HG02610 (cell line): ENCODE data around the gene POLR2C.

Source experiments
- ATAC-seq: cut with Tn5 transposase; IDR thresholded peaks from one replicate; pipeline ENCODE4 v1.9.1; 2021; ENCODE audit warnings: mild to moderate bottlenecking, moderate library complexity; ENCODE audit not compliant: unreplicated experiment

POLR2C gene

GRCh38 chr16:57447186-57447962, 15.1 kb upstream of the POLR2C start, which contains the start of the genes CIAPIN1 and COQ9:
CIAPIN1 (minus strand) TSS chr16:57447385; CDS start chr16:57440928, 6,457 bp downstream.
COQ9 (plus strand) TSS chr16:57447479; CDS start chr16:57447506, 27 bp downstream.
- peak; percentile 99 for ATAC-seq

- no peak for ATAC-seq
Measured at GRCh38 chr16:57452021-57452420, 10.5 kb upstream of the POLR2C start.

- ATAC-seq = no peak
Measured at GRCh38 chr16:57462978-57463362, 491 bp downstream of the POLR2C start.

GRCh38 chr16:57464523-57464922, 2.0 kb downstream of the POLR2C start:
- ATAC-seq = no peak

- no peak for ATAC-seq
Measured at GRCh38 chr16:57468346-57468745, 5.9 kb downstream of the POLR2C start.

GRCh38 chr16:57469046-57469445, 6.6 kb downstream of the POLR2C start:
- ATAC-seq = no peak

- no peak for ATAC-seq
Measured at GRCh38 chr16:57469917-57470470, 7.5 kb downstream of the POLR2C start.

- ATAC-seq = no peak
Measured at GRCh38 chr16:57470711-57471110, 8.2 kb downstream of the POLR2C start.

GRCh38 chr16:57471209-57471608, 8.7 kb downstream of the POLR2C start:
- no peak for ATAC-seq

- ATAC-seq = no peak
Measured at GRCh38 chr16:57471852-57472664, 9.6 kb downstream of the POLR2C start.

- ATAC-seq = no peak
Measured at GRCh38 chr16:57472665-57473060, 10.2 kb downstream of the POLR2C start.

GRCh38 chr16:57473176-57473840, 10.8 kb downstream of the POLR2C start:
- no peak for ATAC-seq

GRCh38 chr16:57473906-57474305, 11.4 kb downstream of the POLR2C start:
- no peak for ATAC-seq

GRCh38 chr16:57474671-57475661, 12.5 kb downstream of the POLR2C start:
- no peak for ATAC-seq

GRCh38 chr16:57475711-57476339, 13.3 kb downstream of the POLR2C start:
- ATAC-seq = peak; percentile 92

GRCh38 chr16:57476546-57477410, 14.3 kb downstream of the POLR2C start:
- ATAC-seq = no peak

- ATAC-seq = no peak
Measured at GRCh38 chr16:57477531-57478202, 15.2 kb downstream of the POLR2C start.
